PFSK-1 (cell line): ENCODE measurements around the gene GAS7.

Source experiments
- FOXP2 ChIP-seq: optimal IDR thresholded peaks from 2 replicates; pipeline ENCODE3; 2011; ENCODE audit warnings: borderline replicate concordance, control low read depth, inconsistent platforms; ENCODE audit not compliant: insufficient read depth; ENCODE audit errors: extremely low read length, extremely low read depth
- POLR2AphosphoS5 ChIP-seq: IDR thresholded peaks from 2 replicates; pipeline ENCODE4 v1.6.1; 2012; ENCODE audit warnings: low read depth, mild to moderate bottlenecking, control low read depth, low read length, moderate library complexity
- REST ChIP-seq, 2 experiments: IDR thresholded peaks; 2 replicates each; pipeline versions ENCODE4 v1.6.1 to v1.8.0; 2011 to 2012; ENCODE audit warnings: low read depth in 2 of 2, low read length in 2 of 2, control low read depth in 1 of 2, inconsistent platforms in 1 of 2, mild to moderate bottlenecking in 1 of 2, moderate library complexity in 1 of 2; ENCODE audit not compliant: insufficient read depth in 1 of 2
- SIN3A ChIP-seq: IDR thresholded peaks from 2 replicates; pipeline ENCODE4 v1.6.1; 2012; ENCODE audit warnings: mild to moderate bottlenecking, low read length, moderate library complexity, borderline replicate concordance; ENCODE audit not compliant: insufficient read depth
- TAF1 ChIP-seq: IDR thresholded peaks from 2 replicates; pipeline ENCODE4 v1.6.1; 2012; ENCODE audit warnings: low read length, control low read depth, borderline replicate concordance; ENCODE audit not compliant: insufficient read depth

The GAS7 gene

GRCh38 chr17:10063730-10064241 lies 134.6 kb downstream of the GAS7 start:
- TF ChIP-seq FOXP2, result no peak

- TF ChIP-seq TAF1 (no peak), FOXP2 (no peak), POLR2AphosphoS5 (no peak), REST (IDR thresholded peaks at IDR 0.05; ENCODE audit: insufficient read depth in 1 of 2, low read depth in 2 of 2, low read length in 2 of 2) (no peak), SIN3A (no peak)
These were observed 135.6 kb downstream of the GAS7 start for GRCh38 chr17:10062691-10063385.

- TF ChIP-seq POLR2AphosphoS5 (peak; percentile 54; the same call in 1 of the 2 replicates), TAF1 (no peak), REST (IDR thresholded peaks at IDR 0.05; ENCODE audit: insufficient read depth in 1 of 2, low read depth in 2 of 2, low read length in 2 of 2) (peak in 1 of 2 experiments; percentile 48; a peak in 1 of 4 replicates), SIN3A (0 out of 2 replicates have a peak, but pooled peaks have one; percentile 33), FOXP2 (peak; percentile 46)
These were observed 137.1 kb downstream of the GAS7 start for GRCh38 chr17:10061111-10061845.

- TF ChIP-seq SIN3A (no peak), POLR2AphosphoS5 (no peak), TAF1 (no peak), FOXP2 (no peak), REST (IDR thresholded peaks at IDR 0.05; ENCODE audit: insufficient read depth in 1 of 2, low read depth in 2 of 2, low read length in 2 of 2) (no peak)
These were observed 137.9 kb downstream of the GAS7 start for GRCh38 chr17:10060526-10060925.

- TF ChIP-seq POLR2AphosphoS5, result no peak
- TF ChIP-seq SIN3A, result no peak
- no peak for TF ChIP-seq TAF1
- no peak for TF ChIP-seq FOXP2
- TF ChIP-seq REST (IDR thresholded peaks at IDR 0.05; ENCODE audit: insufficient read depth in 1 of 2, low read depth in 2 of 2, low read length in 2 of 2), result no peak
These were observed 138.7 kb downstream of the GAS7 start for GRCh38 chr17:10059684-10060211.
